ENCODE results near the gene LMCD1.

LMCD1 gene

GRCh38 chr3:8501371-8502131, at the start of gene LMCD1:
Gene LMCD1, plus strand, starts transcription at chr3:8501823. Its CDS starts 116 bp downstream, at chr3:8501939.
- DNase-seq (ENCODE audit: low read depth, low spot score): no peak

GRCh38 chr3:8452112-8452511, 49.5 kb upstream of the LMCD1 start:
- no peak overlapping the region for H3K27ac ChIP-seq

More at GRCh38 chr3:8501371-8502131, at the start of gene LMCD1:
- Histone ChIP-seq H3K9ac (ENCODE audit: insufficient read length) (no peak within 1 kb of the TSS), H3K27ac (no peak within 1 kb of the TSS), H3K4me3 (no peak within 1 kb of the TSS), H3K36me3 (ENCODE audit: insufficient read depth, low read length) (no peaks in the 10 kb centered on the region), H3K9me3 (ENCODE audit: low read depth, low read length) (no peaks in the 10 kb centered on the region)
- TF ChIP-seq POLR2AphosphoS5 (IDR thresholded peaks at IDR 0.05; ENCODE audit: borderline replicate concordance, low read depth, low read length) (no peak), FOXP2 (optimal IDR thresholded peaks at IDR 0.05; ENCODE audit: control extremely low read depth, extremely low read length, insufficient read depth) (no peak), EZH2 (IDR thresholded peaks at IDR 0.05) (no peak)

GRCh38 chr3:8453153-8453552, 48.5 kb upstream of the LMCD1 start:
- no peak for DNase-seq (ENCODE audit: low read depth, low spot score)
- Histone ChIP-seq H3K36me3 (ENCODE audit: insufficient read depth, low read length) (no peaks in the 10 kb centered on the region), H3K9me3 (ENCODE audit: low read depth, low read length) (no peaks in the 10 kb centered on the region), H3K9ac (ENCODE audit: insufficient read length) (no peak overlapping the region), H3K4me3 (no peak overlapping the region), H3K27ac (no peak overlapping the region)
- no peak for TF ChIP-seq FOXP2 (optimal IDR thresholded peaks at IDR 0.05; ENCODE audit: control extremely low read depth, extremely low read length, insufficient read depth)
- no peak for TF ChIP-seq EZH2 (IDR thresholded peaks at IDR 0.05)
- TF ChIP-seq POLR2AphosphoS5 (IDR thresholded peaks at IDR 0.05; ENCODE audit: borderline replicate concordance, low read depth, low read length): no peak

More at GRCh38 chr3:8452112-8452511, 49.5 kb upstream of the LMCD1 start:
- Histone ChIP-seq H3K4me3 (no peak overlapping the region), H3K9ac (ENCODE audit: insufficient read length) (no peak overlapping the region), H3K36me3 (ENCODE audit: insufficient read depth, low read length) (no peaks in the 10 kb centered on the region), H3K9me3 (ENCODE audit: low read depth, low read length) (no peaks in the 10 kb centered on the region)
- TF ChIP-seq POLR2AphosphoS5 (IDR thresholded peaks at IDR 0.05; ENCODE audit: borderline replicate concordance, low read depth, low read length) (no peak), FOXP2 (optimal IDR thresholded peaks at IDR 0.05; ENCODE audit: control extremely low read depth, extremely low read length, insufficient read depth) (no peak), EZH2 (IDR thresholded peaks at IDR 0.05) (no peak)
- DNase-seq (ENCODE audit: low read depth, low spot score): no peak

GRCh38 chr3:8455526-8456411, 45.9 kb upstream of the LMCD1 start:
- Histone ChIP-seq H3K9ac (ENCODE audit: insufficient read length) (no peak overlapping the region), H3K4me3 (no peak overlapping the region), H3K9me3 (ENCODE audit: low read depth, low read length) (no peaks in the 10 kb centered on the region), H3K36me3 (ENCODE audit: insufficient read depth, low read length) (no peaks in the 10 kb centered on the region), H3K27ac (no peak overlapping the region)
- TF ChIP-seq EZH2 (IDR thresholded peaks at IDR 0.05) (no peak), FOXP2 (optimal IDR thresholded peaks at IDR 0.05; ENCODE audit: control extremely low read depth, extremely low read length, insufficient read depth) (no peak), POLR2AphosphoS5 (IDR thresholded peaks at IDR 0.05; ENCODE audit: borderline replicate concordance, low read depth, low read length) (no peak)
- DNase-seq (ENCODE audit: low read depth, low spot score): no peak

GRCh38 chr3:8456412-8456811, 45.2 kb upstream of the LMCD1 start:
- H3K27ac ChIP-seq: no peak overlapping the region
- no peaks in the 10 kb centered on the region for H3K9me3 ChIP-seq (ENCODE audit: low read depth, low read length)
- TF ChIP-seq FOXP2 (optimal IDR thresholded peaks at IDR 0.05; ENCODE audit: control extremely low read depth, extremely low read length, insufficient read depth) (no peak), POLR2AphosphoS5 (IDR thresholded peaks at IDR 0.05; ENCODE audit: borderline replicate concordance, low read depth, low read length) (no peak), EZH2 (IDR thresholded peaks at IDR 0.05) (no peak)
- no peak for DNase-seq (ENCODE audit: low read depth, low spot score)
- H3K9ac ChIP-seq (ENCODE audit: insufficient read length): no peak overlapping the region
- no peak overlapping the region for H3K4me3 ChIP-seq
- no peaks in the 10 kb centered on the region for H3K36me3 ChIP-seq (ENCODE audit: insufficient read depth, low read length)

GRCh38 chr3:8457039-8457438, 44.6 kb upstream of the LMCD1 start:
- Histone ChIP-seq H3K27ac (no peak overlapping the region), H3K9ac (ENCODE audit: insufficient read length) (no peak overlapping the region), H3K9me3 (ENCODE audit: low read depth, low read length) (no peaks in the 10 kb centered on the region), H3K4me3 (no peak overlapping the region), H3K36me3 (ENCODE audit: insufficient read depth, low read length) (no peaks in the 10 kb centered on the region)
- DNase-seq (ENCODE audit: low read depth, low spot score): no peak
- TF ChIP-seq EZH2 (IDR thresholded peaks at IDR 0.05): no peak
- no peak for TF ChIP-seq POLR2AphosphoS5 (IDR thresholded peaks at IDR 0.05; ENCODE audit: borderline replicate concordance, low read depth, low read length)
- TF ChIP-seq FOXP2 (optimal IDR thresholded peaks at IDR 0.05; ENCODE audit: control extremely low read depth, extremely low read length, insufficient read depth): no peak

GRCh38 chr3:8458238-8458661, 43.4 kb upstream of the LMCD1 start:
- TF ChIP-seq FOXP2 (optimal IDR thresholded peaks at IDR 0.05; ENCODE audit: control extremely low read depth, extremely low read length, insufficient read depth) (no peak), POLR2AphosphoS5 (IDR thresholded peaks at IDR 0.05; ENCODE audit: borderline replicate concordance, low read depth, low read length) (no peak), EZH2 (IDR thresholded peaks at IDR 0.05) (no peak)
- H3K27ac ChIP-seq: no peak overlapping the region
- no peak for DNase-seq (ENCODE audit: low read depth, low spot score)
- no peaks in the 10 kb centered on the region for H3K9me3 ChIP-seq (ENCODE audit: low read depth, low read length)
- no peaks in the 10 kb centered on the region for H3K36me3 ChIP-seq (ENCODE audit: insufficient read depth, low read length)
- H3K9ac ChIP-seq (ENCODE audit: insufficient read length): no peak overlapping the region
- H3K4me3 ChIP-seq: no peak overlapping the region

- Histone ChIP-seq H3K4me3 (no peak overlapping the region), H3K27ac (no peak overlapping the region), H3K9me3 (ENCODE audit: low read depth, low read length) (no peaks in the 10 kb centered on the region), H3K9ac (ENCODE audit: insufficient read length) (no peak overlapping the region), H3K36me3 (ENCODE audit: insufficient read depth, low read length) (no peaks in the 10 kb centered on the region)
- no peak for DNase-seq (ENCODE audit: low read depth, low spot score)
- no peak for TF ChIP-seq EZH2 (IDR thresholded peaks at IDR 0.05)
- no peak for TF ChIP-seq POLR2AphosphoS5 (IDR thresholded peaks at IDR 0.05; ENCODE audit: borderline replicate concordance, low read depth, low read length)
- TF ChIP-seq FOXP2 (optimal IDR thresholded peaks at IDR 0.05; ENCODE audit: control extremely low read depth, extremely low read length, insufficient read depth): no peak
Observed at GRCh38 chr3:8458711-8459110, 42.9 kb upstream of the LMCD1 start.

All from SK-N-MC (cell line).